ENCODE measurements around the gene ENPP7.
A peak's percentile ranks its signal among the peaks of the same experiment; 100 is the strongest.

The ENPP7 gene

GRCh38 chr17:79733692-79734070, 2.9 kb downstream of the ENPP7 start:
- DNase-seq: no peak

- no peak for DNase-seq
These were observed 4.4 kb downstream of the ENPP7 start for GRCh38 chr17:79735096-79735495.

- no peak for DNase-seq
These were observed 6.5 kb downstream of the ENPP7 start for GRCh38 chr17:79737046-79737921.

- no peak for DNase-seq
These were observed 7.3 kb downstream of the ENPP7 start for GRCh38 chr17:79737922-79738578.

GRCh38 chr17:79738643-79739042, 7.9 kb downstream of the ENPP7 start:
- no peak for DNase-seq

GRCh38 chr17:79739148-79740062, 8.7 kb downstream of the ENPP7 start:
- DNase-seq: no peak

- DNase-seq: no peak
These were observed 9.7 kb downstream of the ENPP7 start for GRCh38 chr17:79740413-79740812.

GRCh38 chr17:79741401-79741750, 10.6 kb downstream of the ENPP7 start:
- no peak for DNase-seq

GRCh38 chr17:79741751-79742588, 11.2 kb downstream of the ENPP7 start:
- DNase-seq: peak; percentile 62

GRCh38 chr17:79742589-79742918, 11.8 kb downstream of the ENPP7 start:
- no peak for DNase-seq

GRCh38 chr17:79742951-79743476, 12.3 kb downstream of the ENPP7 start:
- DNase-seq: no peak

GRCh38 chr17:79743614-79744013, 12.9 kb downstream of the ENPP7 start:
- no peak for DNase-seq

GRCh38 chr17:79745641-79746105, 14.9 kb downstream of the ENPP7 start:
- no peak for DNase-seq

- DNase-seq: no peak
These were observed 16.3 kb downstream of the ENPP7 start for GRCh38 chr17:79746889-79747507.

GRCh38 chr17:79747508-79748294, 17.0 kb downstream of the ENPP7 start:
- DNase-seq: no peak

- no peak for DNase-seq
These were observed 17.8 kb downstream of the ENPP7 start for GRCh38 chr17:79748295-79749099.

GRCh38 chr17:79749156-79749815, 18.5 kb downstream of the ENPP7 start:
- no peak for DNase-seq

GRCh38 chr17:79749958-79750357, 19.2 kb downstream of the ENPP7 start:
- no peak for DNase-seq

All from activated gamma-delta T cell treated with Interleukin-2 at 50 U/mL for 16 hours (primary cell).